Hepatocyte (in vitro differentiated cells): ENCODE measurements around the gene METTL27. TPM values are rescaled to one million over a fixed set of nuclear protein-coding genes. Genes with fewer than 3 reads are reported as not detected.

Source experiments
- DNase-seq: peaks from one replicate; pipeline ENCODE4 v3.0.0-alpha.2; 2016; ENCODE audit warnings: low spot score
- H2AFZ ChIP-seq: fragments of 200-600 bp; sonication (generic); 2 replicates; pipeline ENCODE4 v1.6.0; 2016; ENCODE audit warnings: antibody characterized with exemption, mild to moderate bottlenecking
- H3K27ac ChIP-seq: fragments of 200-600 bp; sonication (generic); 2 replicates; pipeline ENCODE4 v1.5.1; 2016; ENCODE audit warnings: mild to moderate bottlenecking
- H3K27me3 ChIP-seq: fragments of 200-600 bp; sonication (generic); 2 replicates; pipeline ENCODE4 v1.6.1; 2016
- H3K36me3 ChIP-seq: fragments of 200-600 bp; sonication (generic); replicated peaks from 2 replicates; pipeline ENCODE4 v1.5.1; 2016; ENCODE audit warnings: low read depth; ENCODE audit not compliant: insufficient read depth
- H3K4me1 ChIP-seq: fragments of 200-600 bp; sonication (generic); 2 replicates; pipeline ENCODE4 v1.5.1; 2016; ENCODE audit warnings: mild to moderate bottlenecking, moderate library complexity; ENCODE audit not compliant: insufficient read depth
- H3K4me2 ChIP-seq: fragments of 200-600 bp; sonication (generic); 2 replicates; pipeline ENCODE4 v1.6.0; 2016
- H3K4me3 ChIP-seq: fragments of 200-600 bp; sonication (generic); 2 replicates; pipeline ENCODE4 v1.5.1; 2016; ENCODE audit warnings: mild to moderate bottlenecking
- H3K79me2 ChIP-seq: fragments of 200-600 bp; sonication (generic); 2 replicates; pipeline ENCODE4 v1.6.0; 2017; ENCODE audit warnings: mild to moderate bottlenecking
- H3K9me2 ChIP-seq: fragments of 200-600 bp; sonication (generic); replicated peaks from 2 replicates; pipeline ENCODE4 v1.6.0; 2017; ENCODE audit warnings: mild to moderate bottlenecking; ENCODE audit not compliant: insufficient read depth
- H3K9me3 ChIP-seq: fragments of 200-600 bp; sonication (generic); 2 replicates; pipeline ENCODE4 v1.5.1; 2016; ENCODE audit warnings: low read depth, mild to moderate bottlenecking
- H4K20me1 ChIP-seq: fragments of 200-600 bp; sonication (generic); 2 replicates; pipeline ENCODE4 v1.6.0; 2016; ENCODE audit warnings: mild to moderate bottlenecking; ENCODE audit not compliant: insufficient read depth, poor library complexity, severe bottlenecking
- CTCF ChIP-seq: fragments of 200-600 bp; sonication (generic); IDR thresholded peaks from 2 replicates; pipeline ENCODE4 v1.5.1; 2016; ENCODE audit warnings: antibody characterized with exemption, mild to moderate bottlenecking; ENCODE audit not compliant: poor library complexity
- EZH2 ChIP-seq: fragments of 200-600 bp; sonication (generic); IDR thresholded peaks from 2 replicates; pipeline ENCODE4 v1.6.1; 2016; ENCODE audit warnings: antibody characterized with exemption, mild to moderate bottlenecking, borderline replicate concordance
- EZH2phosphoT487 ChIP-seq: fragments of 200-600 bp; sonication (generic); IDR thresholded peaks from one replicate; pipeline ENCODE4 v1.6.1; 2018; ENCODE audit warnings: antibody characterized with exemption, mild to moderate bottlenecking, low read depth, moderate library complexity; ENCODE audit not compliant: unreplicated experiment, severe bottlenecking
- WGBS: methylation state at CpG from one replicate; pipeline ENCODE4 v1.1.6; 2016; ENCODE audit warnings: low lambda C conversion rate; ENCODE audit errors: missing lambda C conversion rate; 5-methylcytosine and 5-hydroxymethylcytosine counted together
- polyA plus RNA-seq: library from polyadenylated mRNA; unstranded; fragments of >200 nt; fragmentation: Nextera tagmentation; extraction: Ambion mirVana; gene quantifications from 2 replicates; pipeline ENCODE4 v1.2.1, GENCODE V29; 2016
- total RNA-seq: library from RNA; depleted of rRNA; stranded (reverse); fragments of >200 nt; gene quantifications from 2 replicates; pipeline ENCODE4 v1.2.3, GENCODE V29; 2014

The METTL27 gene
- total and polyA plus RNA-seq, 2 experiments from 2014 or later: 1.6 to 6.5 TPM

- H3K4me1 ChIP-seq: peaks cover 39% of the 10 kb centered on the region
- H3K36me3 ChIP-seq: no peaks in the 10 kb centered on the region
These were observed 17.3 kb downstream of the METTL27 start for GRCh38 chr7:73824986-73825385.

DNA sequence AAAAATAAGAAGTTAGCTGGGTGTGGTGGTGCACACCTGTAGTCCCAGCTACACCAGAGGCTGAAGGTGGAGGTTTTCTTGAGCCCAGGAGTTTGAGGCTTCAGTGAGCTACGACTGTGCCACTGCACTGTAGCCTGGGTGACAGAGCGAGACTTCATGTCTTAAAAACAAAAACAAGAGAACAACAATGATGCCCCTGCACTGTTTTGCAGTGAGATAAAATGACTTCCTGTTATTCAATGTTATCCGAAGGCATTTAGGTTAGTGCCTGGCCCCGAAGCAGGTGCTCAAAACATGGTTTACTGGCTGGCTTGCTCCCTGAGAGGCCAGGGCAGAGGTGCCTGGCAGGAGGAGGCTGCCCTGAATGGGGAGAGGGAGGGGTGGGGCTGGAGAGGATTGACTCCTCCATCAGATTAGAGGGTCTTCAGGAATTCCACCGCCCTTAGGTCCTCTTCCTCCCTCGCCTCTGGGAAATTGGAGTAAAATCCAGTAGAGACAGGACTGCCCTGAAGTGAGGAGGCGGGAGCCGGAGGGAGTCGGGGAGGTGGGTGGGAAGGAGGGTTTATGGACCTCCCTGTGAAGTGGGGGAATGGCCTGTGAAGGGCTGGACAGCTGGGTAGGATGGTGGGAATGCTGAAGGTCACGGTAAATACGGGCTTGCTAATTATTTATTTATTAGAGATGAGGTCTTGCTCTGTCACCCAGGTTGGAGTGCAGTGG is 18.3 kb downstream of the METTL27 start:
- Histone ChIP-seq H3K79me2 (no peaks in the 10 kb centered on the region), H3K4me2 (no peak overlapping the region), H3K27ac (peak overlapping the region; percentile 94), H3K4me3 (no peak overlapping the region), H2AFZ (no peak overlapping the region), H3K9me3 (no peaks in the 10 kb centered on the region), H3K4me1 (peaks cover 32% of the 10 kb centered on the region), H3K27me3 (no peaks in the 10 kb centered on the region), H3K36me3 (no peaks in the 10 kb centered on the region), H4K20me1 (no peaks in the 10 kb centered on the region), H3K9me2 (no peaks in the 10 kb centered on the region)
- 84% methylated on average over 8 of the region's 11 CpGs for WGBS
- TF ChIP-seq CTCF (no peak), EZH2 (no peak), EZH2phosphoT487 (no peak)
- DNase-seq: no peak

More at GRCh38 chr7:73824986-73825385, 17.3 kb downstream of the METTL27 start:
- no peak overlapping the region for H2AFZ ChIP-seq
- DNase-seq: no peak
- no peaks in the 10 kb centered on the region for H3K27me3 ChIP-seq
- H3K4me2 ChIP-seq: no peak overlapping the region
- H3K9me3 ChIP-seq: no peaks in the 10 kb centered on the region
- TF ChIP-seq EZH2 (no peak), EZH2phosphoT487 (no peak), CTCF (no peak)
- H4K20me1 ChIP-seq: no peaks in the 10 kb centered on the region
- no peaks in the 10 kb centered on the region for H3K79me2 ChIP-seq
- WGBS: 91% methylated on average over 9 of the region's 9 CpGs
- no peak overlapping the region for H3K4me3 ChIP-seq
- no peaks in the 10 kb centered on the region for H3K9me2 ChIP-seq
- no peak overlapping the region for H3K27ac ChIP-seq

DNA sequence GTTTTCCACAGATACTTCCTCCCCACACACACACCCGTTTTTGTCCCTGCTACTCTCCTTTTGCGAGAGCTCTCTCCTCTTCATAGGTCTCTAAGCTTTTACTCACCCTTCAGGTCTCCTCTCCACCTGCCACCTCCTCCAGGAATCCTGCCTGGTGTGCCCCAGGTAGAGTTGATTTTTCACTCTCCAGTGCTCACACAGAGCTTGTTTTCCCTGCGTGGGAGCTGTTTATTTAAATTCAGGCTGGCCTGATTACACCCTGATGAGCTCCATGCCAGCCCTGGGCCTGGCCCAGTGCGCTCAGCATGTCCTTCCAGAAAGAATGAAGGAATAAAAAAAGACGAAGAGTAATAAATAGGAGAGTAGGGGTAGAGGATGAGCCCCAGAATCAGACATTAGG is 19.1 kb downstream of the METTL27 start:
- no peak overlapping the region for H3K4me3 ChIP-seq
- H3K9me2 ChIP-seq: no peaks in the 10 kb centered on the region
- peaks cover 26% of the 10 kb centered on the region for H3K4me1 ChIP-seq
- no peaks in the 10 kb centered on the region for H3K36me3 ChIP-seq
- no peaks in the 10 kb centered on the region for H3K9me3 ChIP-seq
- no peaks in the 10 kb centered on the region for H3K79me2 ChIP-seq
- TF ChIP-seq EZH2phosphoT487 (no peak), CTCF (no peak), EZH2 (no peak)
- H3K27ac ChIP-seq: peak overlapping the region; percentile 94
- peak overlapping the region; percentile 55 for H3K4me2 ChIP-seq
- no peaks in the 10 kb centered on the region for H4K20me1 ChIP-seq
- no peaks in the 10 kb centered on the region for H3K27me3 ChIP-seq
- DNase-seq: no peak
- H2AFZ ChIP-seq: no peak overlapping the region
- WGBS: 77% methylated on average over 5 of the region's 5 CpGs
